ENCODE measurements around the gene AARSD1. TPM values are rescaled to one million over a fixed set of nuclear protein-coding genes. Genes with fewer than 3 reads are reported as not detected.
"Not testable (repeated sequence)": the region's sequence is repeated elsewhere in the genome, so short reads cannot be mapped to it uniquely, and the experiment has no call there.

AARSD1 gene
- total RNA-seq, 1 donor from 2014 or later: 39.6 TPM

DNA sequence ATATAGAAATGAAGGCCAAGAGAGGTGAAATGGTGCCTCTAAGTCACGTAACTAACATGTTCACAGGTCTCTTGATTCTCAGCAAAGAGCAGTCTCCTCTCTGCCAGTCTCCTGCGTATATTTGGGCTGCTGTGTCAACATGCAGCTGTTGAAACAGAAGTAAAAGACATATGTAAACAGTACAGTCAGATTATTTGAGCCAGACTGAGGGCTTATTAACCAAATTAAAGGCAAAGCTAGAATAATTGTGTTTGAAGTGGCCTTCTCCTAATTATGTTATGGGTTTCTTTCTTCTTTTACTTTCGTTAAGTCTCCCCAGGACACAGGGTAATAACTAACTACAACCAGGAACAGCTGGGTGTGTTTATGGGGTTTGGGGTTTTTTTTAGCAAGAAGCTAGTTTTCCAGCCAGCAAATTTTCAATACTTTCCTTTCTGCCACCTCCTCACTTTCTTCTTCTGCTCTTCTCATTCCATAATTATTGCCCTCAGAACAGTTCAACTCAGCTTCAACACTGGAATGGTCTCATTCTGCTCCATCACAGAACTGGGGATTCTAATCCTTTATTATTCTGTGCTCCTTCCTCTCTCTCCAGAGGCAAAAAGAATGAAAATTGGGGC is 45.2 kb downstream of the AARSD1 start:
- H3K9me3 Mint-ChIP-seq (ENCODE audit: unreplicated experiment): no peaks in the 10 kb centered on the region
- no peak for DNase-seq (ENCODE audit: low spot score)
- H3K4me3 Mint-ChIP-seq (ENCODE audit: unreplicated experiment): no peak overlapping the region
- H3K27me3 Mint-ChIP-seq (ENCODE audit: unreplicated experiment): no peaks in the 10 kb centered on the region
- TF ChIP-seq, protein P1, sequence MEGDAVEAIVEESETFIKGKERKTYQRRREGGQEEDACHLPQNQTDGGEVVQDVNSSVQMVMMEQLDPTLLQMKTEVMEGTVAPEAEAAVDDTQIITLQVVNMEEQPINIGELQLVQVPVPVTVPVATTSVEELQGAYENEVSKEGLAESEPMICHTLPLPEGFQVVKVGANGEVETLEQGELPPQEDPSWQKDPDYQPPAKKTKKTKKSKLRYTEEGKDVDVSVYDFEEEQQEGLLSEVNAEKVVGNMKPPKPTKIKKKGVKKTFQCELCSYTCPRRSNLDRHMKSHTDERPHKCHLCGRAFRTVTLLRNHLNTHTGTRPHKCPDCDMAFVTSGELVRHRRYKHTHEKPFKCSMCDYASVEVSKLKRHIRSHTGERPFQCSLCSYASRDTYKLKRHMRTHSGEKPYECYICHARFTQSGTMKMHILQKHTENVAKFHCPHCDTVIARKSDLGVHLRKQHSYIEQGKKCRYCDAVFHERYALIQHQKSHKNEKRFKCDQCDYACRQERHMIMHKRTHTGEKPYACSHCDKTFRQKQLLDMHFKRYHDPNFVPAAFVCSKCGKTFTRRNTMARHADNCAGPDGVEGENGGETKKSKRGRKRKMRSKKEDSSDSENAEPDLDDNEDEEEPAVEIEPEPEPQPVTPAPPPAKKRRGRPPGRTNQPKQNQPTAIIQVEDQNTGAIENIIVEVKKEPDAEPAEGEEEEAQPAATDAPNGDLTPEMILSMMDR (IDR thresholded peaks at IDR 0.05; ENCODE audit: unreplicated experiment): no peak
- H3K27ac Mint-ChIP-seq (ENCODE audit: unreplicated experiment): no peak overlapping the region
- H3K4me1 Mint-ChIP-seq (ENCODE audit: unreplicated experiment): peaks cover 8% of the 10 kb centered on the region
- no peaks in the 10 kb centered on the region for H3K36me3 Mint-ChIP-seq (ENCODE audit: low read depth, unreplicated experiment)

DNA sequence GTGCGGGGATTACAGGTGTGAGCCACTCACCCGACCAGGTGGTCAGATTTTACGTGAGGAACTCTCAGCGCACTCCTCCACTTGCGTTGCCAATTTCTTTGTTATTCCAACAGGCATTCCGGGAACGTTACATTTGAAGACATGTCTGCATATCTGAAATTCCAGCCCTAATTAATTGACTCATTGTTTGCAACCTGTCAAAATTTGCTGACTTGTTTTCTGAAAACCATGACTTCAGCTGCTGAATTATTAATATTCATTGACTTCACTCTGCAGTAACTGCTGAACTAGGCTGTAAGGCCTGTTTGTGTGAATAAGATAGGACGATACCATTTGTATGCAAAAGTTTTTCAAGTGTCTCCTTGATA is 47.0 kb downstream of the AARSD1 start:
- TF ChIP-seq, protein P1 (IDR thresholded peaks at IDR 0.05; ENCODE audit: unreplicated experiment): no peak
- no peak overlapping the region for H3K4me3 Mint-ChIP-seq (ENCODE audit: unreplicated experiment)
- H3K36me3 Mint-ChIP-seq (ENCODE audit: low read depth, unreplicated experiment): no peaks in the 10 kb centered on the region
- peaks cover 8% of the 10 kb centered on the region for H3K4me1 Mint-ChIP-seq (ENCODE audit: unreplicated experiment)
- H3K27ac Mint-ChIP-seq (ENCODE audit: unreplicated experiment): no peak overlapping the region
- H3K9me3 Mint-ChIP-seq (ENCODE audit: unreplicated experiment): no peaks in the 10 kb centered on the region
- no peaks in the 10 kb centered on the region for H3K27me3 Mint-ChIP-seq (ENCODE audit: unreplicated experiment)
- DNase-seq (ENCODE audit: low spot score): no peak

DNA sequence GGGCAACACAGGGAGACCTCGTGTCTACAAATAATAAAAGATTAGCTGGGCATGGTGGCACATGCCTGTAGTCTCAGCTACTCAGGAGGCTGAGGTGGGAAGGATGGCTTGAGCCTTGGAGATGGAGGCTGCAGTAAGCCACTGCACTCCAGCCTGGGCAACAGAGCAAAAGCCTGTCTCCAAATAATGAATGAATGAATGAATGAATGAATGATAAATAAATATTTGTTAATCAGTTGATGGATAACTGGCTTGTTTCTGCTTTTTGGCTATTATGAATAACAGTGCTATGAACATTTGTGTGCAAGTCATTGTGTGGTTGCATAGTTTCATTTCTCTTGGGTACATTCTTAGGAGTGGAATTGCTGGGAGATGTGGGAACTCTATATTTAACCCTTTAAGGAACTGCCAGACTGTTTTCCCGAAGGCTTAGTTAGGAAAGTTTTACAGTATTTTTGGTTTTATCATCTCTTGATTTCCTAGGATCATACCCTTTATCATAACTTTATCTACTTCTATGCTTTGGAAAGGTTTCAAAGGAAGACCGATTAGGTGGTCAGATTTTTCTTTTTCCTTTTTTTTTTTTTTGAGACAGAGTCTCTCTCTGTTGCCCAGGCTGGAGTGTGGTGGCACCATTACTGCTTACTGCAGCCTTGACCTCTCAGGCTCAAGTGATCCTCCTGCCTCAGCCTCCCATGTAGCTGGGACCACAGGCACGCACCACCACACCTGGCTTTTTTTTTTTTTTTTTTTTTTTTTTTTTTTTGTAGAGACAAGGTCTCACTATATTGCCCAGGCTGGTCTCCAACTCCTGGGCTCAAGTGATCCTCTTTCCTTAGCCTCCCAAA is 47.6 kb downstream of the AARSD1 start:
- H3K27me3 Mint-ChIP-seq (ENCODE audit: unreplicated experiment); H3K36me3 Mint-ChIP-seq (ENCODE audit: low read depth, unreplicated experiment); DNase-seq (ENCODE audit: low spot score); H3K4me1 Mint-ChIP-seq (ENCODE audit: unreplicated experiment); H3K9me3 Mint-ChIP-seq (ENCODE audit: unreplicated experiment); H3K4me3 Mint-ChIP-seq (ENCODE audit: unreplicated experiment); H3K27ac Mint-ChIP-seq (ENCODE audit: unreplicated experiment): not testable (repeated sequence)

DNA sequence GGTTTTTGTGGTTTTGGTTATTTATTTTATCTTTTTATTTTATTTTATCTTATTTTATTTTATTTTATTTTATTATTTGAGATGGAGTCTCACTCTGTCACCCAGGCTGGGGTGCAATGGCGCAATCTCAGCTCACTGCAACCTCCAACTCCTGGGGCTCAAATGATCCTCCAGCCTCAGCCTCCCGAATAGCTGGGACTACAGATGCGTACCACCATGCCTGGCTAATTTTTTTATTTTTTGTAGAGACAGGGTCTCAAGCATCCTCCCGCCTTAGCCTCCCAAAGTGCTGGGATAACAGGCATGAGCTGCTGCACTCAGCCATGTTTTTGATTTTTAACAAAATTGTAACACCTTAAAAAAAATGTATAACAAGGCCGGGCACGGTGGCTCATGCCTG is 49.0 kb downstream of the AARSD1 start:
- H3K27ac Mint-ChIP-seq (ENCODE audit: unreplicated experiment); H3K4me3 Mint-ChIP-seq (ENCODE audit: unreplicated experiment); DNase-seq (ENCODE audit: low spot score); H3K27me3 Mint-ChIP-seq (ENCODE audit: unreplicated experiment); H3K4me1 Mint-ChIP-seq (ENCODE audit: unreplicated experiment); H3K36me3 Mint-ChIP-seq (ENCODE audit: low read depth, unreplicated experiment); H3K9me3 Mint-ChIP-seq (ENCODE audit: unreplicated experiment): not testable (repeated sequence)

DNA sequence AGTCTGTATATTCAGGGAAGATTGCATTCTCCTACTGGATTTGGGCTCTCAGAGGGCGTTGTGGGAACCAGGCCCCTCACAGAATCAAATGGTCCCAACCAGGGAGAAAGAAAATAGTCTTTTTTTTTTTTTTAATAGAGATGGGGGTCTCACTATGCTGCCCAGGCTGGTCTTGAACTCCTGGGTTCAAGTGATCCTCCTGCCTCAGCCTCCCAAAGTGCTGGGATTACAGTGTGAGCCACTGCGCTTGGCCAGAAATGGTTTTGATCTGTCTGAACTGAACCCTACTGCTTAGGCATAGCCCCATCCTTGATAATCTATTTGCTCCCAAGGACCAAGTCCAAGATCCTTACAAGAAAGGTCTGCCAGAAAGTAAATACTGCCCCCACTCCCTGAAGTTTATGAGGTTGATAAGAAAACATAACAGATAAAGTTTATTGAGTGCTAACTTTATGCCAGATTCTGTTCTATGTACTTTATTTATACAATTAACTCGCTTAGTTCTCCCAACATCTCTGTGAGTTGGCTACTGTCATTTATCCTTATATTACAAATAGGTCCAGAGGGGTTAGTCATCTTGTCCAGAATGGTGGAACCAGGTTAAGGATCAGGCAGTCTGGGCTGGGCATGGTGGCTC is 50.2 kb downstream of the AARSD1 start:
- Mint-ChIP-seq H3K27ac (ENCODE audit: unreplicated experiment) (no peak overlapping the region), H3K9me3 (ENCODE audit: unreplicated experiment) (no peaks in the 10 kb centered on the region), H3K4me1 (ENCODE audit: unreplicated experiment) (no peaks in the 10 kb centered on the region), H3K4me3 (ENCODE audit: unreplicated experiment) (no peak overlapping the region), H3K36me3 (ENCODE audit: low read depth, unreplicated experiment) (no peaks in the 10 kb centered on the region), H3K27me3 (ENCODE audit: unreplicated experiment) (peaks cover 2% of the 10 kb centered on the region)
- DNase-seq (ENCODE audit: low spot score): no peak
- TF ChIP-seq, protein P1 (IDR thresholded peaks at IDR 0.05; ENCODE audit: unreplicated experiment): no peak

DNA sequence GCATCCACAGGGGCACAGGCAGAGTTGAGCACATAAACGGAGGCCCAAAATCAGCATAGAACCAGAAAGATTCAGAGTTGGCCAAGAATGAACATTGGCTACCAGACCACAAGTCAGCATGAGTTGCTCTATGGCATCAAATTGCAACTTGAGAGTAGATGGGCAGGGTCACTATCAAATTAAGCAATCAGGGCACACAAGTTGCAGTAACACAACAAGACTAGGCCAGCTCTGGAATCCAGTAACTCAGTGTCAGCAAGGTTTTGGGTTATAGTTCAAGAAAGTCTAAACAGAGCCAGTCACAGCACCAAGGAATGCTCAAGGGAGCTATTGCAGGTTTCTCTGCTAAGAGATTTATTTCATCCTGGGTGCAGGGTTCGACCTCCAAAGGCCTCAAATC is 50.7 kb downstream of the AARSD1 start:
- TF ChIP-seq, protein P1 (IDR thresholded peaks at IDR 0.05; ENCODE audit: unreplicated experiment): no peak

More for the DNA sequence above, 50.7 kb downstream of the AARSD1 start:
- Mint-ChIP-seq H3K27ac (ENCODE audit: unreplicated experiment) (no peak overlapping the region), H3K4me1 (ENCODE audit: unreplicated experiment) (no peaks in the 10 kb centered on the region), H3K27me3 (ENCODE audit: unreplicated experiment) (peaks cover 2% of the 10 kb centered on the region), H3K9me3 (ENCODE audit: unreplicated experiment) (no peaks in the 10 kb centered on the region), H3K36me3 (ENCODE audit: low read depth, unreplicated experiment) (no peaks in the 10 kb centered on the region), H3K4me3 (ENCODE audit: unreplicated experiment) (no peak overlapping the region)
- DNase-seq (ENCODE audit: low spot score): no peak

Data from endothelial cell (in vitro differentiated cells).